ENCODE results near the gene PROK1. TPM values are rescaled to one million over a fixed set of nuclear protein-coding genes. Genes with fewer than 3 reads are reported as not detected.

Gene PROK1
- total and polyA plus RNA-seq, 2 of the 13 experiments (the other 11 are each of a cell fraction or from before 2014, with no cell fraction given): 0.07 TPM; not detected in 1

DNA sequence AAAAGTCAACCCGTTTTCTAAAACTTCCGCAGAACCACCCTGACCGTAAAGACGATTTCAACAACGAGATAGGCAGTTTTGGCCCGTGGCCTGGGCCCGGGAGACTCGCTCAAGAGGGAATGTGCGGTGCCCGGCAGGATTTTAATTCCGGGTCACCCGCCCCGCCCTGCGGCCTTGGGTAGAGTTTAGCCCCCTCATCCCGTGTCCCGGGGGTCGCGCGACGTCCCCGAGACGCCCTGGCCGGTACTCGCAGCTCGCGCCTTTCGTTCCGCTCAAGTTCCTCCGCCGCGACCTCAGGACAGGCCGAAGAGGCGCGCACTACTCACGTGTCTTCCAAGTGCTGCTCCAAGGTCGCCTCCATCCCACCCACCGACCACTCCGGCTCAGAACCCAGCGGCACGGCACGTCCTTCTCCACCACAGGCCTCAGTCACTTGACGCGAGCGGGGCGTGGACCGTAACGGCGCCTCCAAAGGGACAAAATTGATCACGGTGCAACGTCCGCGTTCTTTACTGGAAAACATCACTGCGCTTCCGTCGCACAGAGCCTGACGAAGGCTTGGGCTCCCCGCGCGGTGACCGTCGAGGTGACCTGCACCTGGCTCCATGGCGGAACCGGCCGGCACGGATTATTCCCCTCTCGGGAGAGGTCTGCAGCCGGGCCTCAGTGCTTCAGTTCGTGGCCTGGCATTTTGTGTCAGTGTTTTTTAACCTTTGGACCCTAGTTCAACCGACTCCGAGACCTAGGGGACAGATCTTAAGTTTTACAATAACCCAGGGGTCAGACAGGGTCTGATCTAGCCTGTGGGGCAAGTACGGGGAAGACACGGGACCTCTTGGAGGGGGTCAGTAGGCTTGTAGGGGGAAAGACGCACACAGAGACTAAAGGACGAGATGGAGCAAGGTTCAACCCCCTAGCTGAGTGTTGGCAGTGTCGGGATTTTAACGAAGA lies 43.4 kb upstream of the PROK1 start, which contains the start of gene LAMTOR5 (continued):
- TF ChIP-seq, protein P1, sequence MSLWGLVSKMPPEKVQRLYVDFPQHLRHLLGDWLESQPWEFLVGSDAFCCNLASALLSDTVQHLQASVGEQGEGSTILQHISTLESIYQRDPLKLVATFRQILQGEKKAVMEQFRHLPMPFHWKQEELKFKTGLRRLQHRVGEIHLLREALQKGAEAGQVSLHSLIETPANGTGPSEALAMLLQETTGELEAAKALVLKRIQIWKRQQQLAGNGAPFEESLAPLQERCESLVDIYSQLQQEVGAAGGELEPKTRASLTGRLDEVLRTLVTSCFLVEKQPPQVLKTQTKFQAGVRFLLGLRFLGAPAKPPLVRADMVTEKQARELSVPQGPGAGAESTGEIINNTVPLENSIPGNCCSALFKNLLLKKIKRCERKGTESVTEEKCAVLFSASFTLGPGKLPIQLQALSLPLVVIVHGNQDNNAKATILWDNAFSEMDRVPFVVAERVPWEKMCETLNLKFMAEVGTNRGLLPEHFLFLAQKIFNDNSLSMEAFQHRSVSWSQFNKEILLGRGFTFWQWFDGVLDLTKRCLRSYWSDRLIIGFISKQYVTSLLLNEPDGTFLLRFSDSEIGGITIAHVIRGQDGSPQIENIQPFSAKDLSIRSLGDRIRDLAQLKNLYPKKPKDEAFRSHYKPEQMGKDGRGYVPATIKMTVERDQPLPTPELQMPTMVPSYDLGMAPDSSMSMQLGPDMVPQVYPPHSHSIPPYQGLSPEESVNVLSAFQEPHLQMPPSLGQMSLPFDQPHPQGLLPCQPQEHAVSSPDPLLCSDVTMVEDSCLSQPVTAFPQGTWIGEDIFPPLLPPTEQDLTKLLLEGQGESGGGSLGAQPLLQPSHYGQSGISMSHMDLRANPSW (CRISPR knock-in tag; IDR thresholded peaks at IDR 0.05; ENCODE audit: borderline replicate concordance): no peak
- TF ChIP-seq TOPORS (CRISPR knock-in tag; IDR thresholded peaks at IDR 0.05) (peak; percentile 66; the same call in 1 of the 2 replicates), AGO2 (optimal IDR thresholded peaks at IDR 0.05; ENCODE audit: low read depth, low read length) (peak; percentile 83), ZNF160 (CRISPR knock-in tag; IDR thresholded peaks at IDR 0.05) (no peak; the same call in 1 of the 2 replicates), REL (CRISPR knock-in tag; conservative IDR thresholded peaks at IDR 0.05) (peak; percentile 92), ZBTB34 (CRISPR knock-in tag; IDR thresholded peaks at IDR 0.05) (no peak), ZNF589 (CRISPR knock-in tag; conservative IDR thresholded peaks at IDR 0.05) (peak; percentile 97), ZNF251 (CRISPR knock-in tag; IDR thresholded peaks at IDR 0.05) (0 out of 2 replicates have a peak, but pooled peaks have one; percentile 5), RNF2 (conservative IDR thresholded peaks at IDR 0.05; ENCODE audit: low read depth) (peak; percentile 39; the same call in 1 of the 2 replicates), MTA3 (CRISPR knock-in tag; IDR thresholded peaks at IDR 0.05) (no peak), ZFP37 (CRISPR knock-in tag; IDR thresholded peaks at IDR 0.05; ENCODE audit: borderline replicate concordance) (peak; percentile 37; the same call in 1 of the 2 replicates), ZNF446 (CRISPR knock-in tag; IDR thresholded peaks at IDR 0.05) (0 out of 2 replicates have a peak, but pooled peaks have one; percentile 54), ZNF207 (IDR thresholded peaks at IDR 0.05; ENCODE audit: borderline replicate concordance) (no peak)
- TF ChIP-seq, protein P2, sequence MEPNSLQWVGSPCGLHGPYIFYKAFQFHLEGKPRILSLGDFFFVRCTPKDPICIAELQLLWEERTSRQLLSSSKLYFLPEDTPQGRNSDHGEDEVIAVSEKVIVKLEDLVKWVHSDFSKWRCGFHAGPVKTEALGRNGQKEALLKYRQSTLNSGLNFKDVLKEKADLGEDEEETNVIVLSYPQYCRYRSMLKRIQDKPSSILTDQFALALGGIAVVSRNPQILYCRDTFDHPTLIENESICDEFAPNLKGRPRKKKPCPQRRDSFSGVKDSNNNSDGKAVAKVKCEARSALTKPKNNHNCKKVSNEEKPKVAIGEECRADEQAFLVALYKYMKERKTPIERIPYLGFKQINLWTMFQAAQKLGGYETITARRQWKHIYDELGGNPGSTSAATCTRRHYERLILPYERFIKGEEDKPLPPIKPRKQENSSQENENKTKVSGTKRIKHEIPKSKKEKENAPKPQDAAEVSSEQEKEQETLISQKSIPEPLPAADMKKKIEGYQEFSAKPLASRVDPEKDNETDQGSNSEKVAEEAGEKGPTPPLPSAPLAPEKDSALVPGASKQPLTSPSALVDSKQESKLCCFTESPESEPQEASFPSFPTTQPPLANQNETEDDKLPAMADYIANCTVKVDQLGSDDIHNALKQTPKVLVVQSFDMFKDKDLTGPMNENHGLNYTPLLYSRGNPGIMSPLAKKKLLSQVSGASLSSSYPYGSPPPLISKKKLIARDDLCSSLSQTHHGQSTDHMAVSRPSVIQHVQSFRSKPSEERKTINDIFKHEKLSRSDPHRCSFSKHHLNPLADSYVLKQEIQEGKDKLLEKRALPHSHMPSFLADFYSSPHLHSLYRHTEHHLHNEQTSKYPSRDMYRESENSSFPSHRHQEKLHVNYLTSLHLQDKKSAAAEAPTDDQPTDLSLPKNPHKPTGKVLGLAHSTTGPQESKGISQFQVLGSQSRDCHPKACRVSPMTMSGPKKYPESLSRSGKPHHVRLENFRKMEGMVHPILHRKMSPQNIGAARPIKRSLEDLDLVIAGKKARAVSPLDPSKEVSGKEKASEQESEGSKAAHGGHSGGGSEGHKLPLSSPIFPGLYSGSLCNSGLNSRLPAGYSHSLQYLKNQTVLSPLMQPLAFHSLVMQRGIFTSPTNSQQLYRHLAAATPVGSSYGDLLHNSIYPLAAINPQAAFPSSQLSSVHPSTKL (CRISPR knock-in tag; IDR thresholded peaks at IDR 0.05): peak; percentile 82
- TF ChIP-seq, protein P3, sequence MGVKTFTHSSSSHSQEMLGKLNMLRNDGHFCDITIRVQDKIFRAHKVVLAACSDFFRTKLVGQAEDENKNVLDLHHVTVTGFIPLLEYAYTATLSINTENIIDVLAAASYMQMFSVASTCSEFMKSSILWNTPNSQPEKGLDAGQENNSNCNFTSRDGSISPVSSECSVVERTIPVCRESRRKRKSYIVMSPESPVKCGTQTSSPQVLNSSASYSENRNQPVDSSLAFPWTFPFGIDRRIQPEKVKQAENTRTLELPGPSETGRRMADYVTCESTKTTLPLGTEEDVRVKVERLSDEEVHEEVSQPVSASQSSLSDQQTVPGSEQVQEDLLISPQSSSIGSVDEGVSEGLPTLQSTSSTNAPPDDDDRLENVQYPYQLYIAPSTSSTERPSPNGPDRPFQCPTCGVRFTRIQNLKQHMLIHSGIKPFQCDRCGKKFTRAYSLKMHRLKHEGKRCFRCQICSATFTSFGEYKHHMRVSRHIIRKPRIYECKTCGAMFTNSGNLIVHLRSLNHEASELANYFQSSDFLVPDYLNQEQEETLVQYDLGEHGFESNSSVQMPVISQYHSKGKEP (CRISPR knock-in tag; IDR thresholded peaks at IDR 0.05): no peak
- TF ChIP-seq, protein P4, sequence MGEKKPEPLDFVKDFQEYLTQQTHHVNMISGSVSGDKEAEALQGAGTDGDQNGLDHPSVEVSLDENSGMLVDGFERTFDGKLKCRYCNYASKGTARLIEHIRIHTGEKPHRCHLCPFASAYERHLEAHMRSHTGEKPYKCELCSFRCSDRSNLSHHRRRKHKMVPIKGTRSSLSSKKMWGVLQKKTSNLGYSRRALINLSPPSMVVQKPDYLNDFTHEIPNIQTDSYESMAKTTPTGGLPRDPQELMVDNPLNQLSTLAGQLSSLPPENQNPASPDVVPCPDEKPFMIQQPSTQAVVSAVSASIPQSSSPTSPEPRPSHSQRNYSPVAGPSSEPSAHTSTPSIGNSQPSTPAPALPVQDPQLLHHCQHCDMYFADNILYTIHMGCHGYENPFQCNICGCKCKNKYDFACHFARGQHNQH (CRISPR knock-in tag; IDR thresholded peaks at IDR 0.05): peak; percentile 83; the same call in 1 of the 2 replicates
